Calu3 (cell line): Measurements from ENCODE around the gene CACNG3. TPM values are rescaled to one million over a fixed set of nuclear protein-coding genes. Genes with fewer than 3 reads are reported as not detected.

Experiments
- BruUV-seq: library from RNA; stranded (reverse); fragments of 400-500 nt; replicated peaks from 2 replicates; lab custom pipeline; 2021; lab: Mats Ljungman, UMichigan
- CTCF ChIA-PET: fragments of 300-600 bp; sonication (Branson Sonifier 250); formaldehyde crosslinking; loops from one replicate; lab custom pipeline; 2022; ENCODE audit warnings: antibody characterized with exemption; lab: Charles Lee
- DNase-seq: peaks from one replicate; pipeline ENCODE4 v3.0.0; 2022
- H3K27ac Mint-ChIP-seq: one replicate; pipeline ENCODE4 v1.8.0; 2022; ENCODE audit warnings: mixed read lengths; ENCODE audit not compliant: unreplicated experiment
- H3K27me3 Mint-ChIP-seq: one replicate; pipeline ENCODE4 v1.8.0; 2022; ENCODE audit warnings: mixed read lengths; ENCODE audit not compliant: unreplicated experiment
- H3K36me3 Mint-ChIP-seq: one replicate; pipeline ENCODE4 v1.8.0; 2022; ENCODE audit warnings: mild to moderate bottlenecking, moderate library complexity, mixed read lengths; ENCODE audit not compliant: insufficient read depth, unreplicated experiment
- H3K4me1 Mint-ChIP-seq: one replicate; pipeline ENCODE4 v1.8.0; 2022; ENCODE audit warnings: mild to moderate bottlenecking, low read depth, mixed read lengths; ENCODE audit not compliant: unreplicated experiment
- H3K4me3 Mint-ChIP-seq: one replicate; pipeline ENCODE4 v1.8.0; 2022; ENCODE audit warnings: mild to moderate bottlenecking, low read depth, moderate library complexity, mixed read lengths; ENCODE audit not compliant: unreplicated experiment
- H3K9me3 Mint-ChIP-seq: one replicate; pipeline ENCODE4 v1.8.0; 2022; ENCODE audit warnings: low read depth, mixed read lengths; ENCODE audit not compliant: unreplicated experiment
- intact Hi-C: fragments of 100-400 bp; cut with micrococcal nuclease; formaldehyde crosslinking; loops from one replicate; pipeline ENCODE4 v1.10.0; 2022; ENCODE audit not compliant: unreplicated experiment
- total RNA-seq: library from RNA; stranded (reverse); gene quantifications from 2 replicates; pipeline ENCODE4 v1.2.3, GENCODE V29; 2022
- TF ChIP-seq, protein P1 (sequence below): fragments of 200-600 bp; IDR thresholded peaks from one replicate; pipeline ENCODE4 v1.8.0; 2022; ENCODE audit warnings: antibody characterized with exemption; ENCODE audit not compliant: unreplicated experiment

CACNG3 gene
- total RNA-seq, 1 experiment from 2014 or later: not detected

DNA sequence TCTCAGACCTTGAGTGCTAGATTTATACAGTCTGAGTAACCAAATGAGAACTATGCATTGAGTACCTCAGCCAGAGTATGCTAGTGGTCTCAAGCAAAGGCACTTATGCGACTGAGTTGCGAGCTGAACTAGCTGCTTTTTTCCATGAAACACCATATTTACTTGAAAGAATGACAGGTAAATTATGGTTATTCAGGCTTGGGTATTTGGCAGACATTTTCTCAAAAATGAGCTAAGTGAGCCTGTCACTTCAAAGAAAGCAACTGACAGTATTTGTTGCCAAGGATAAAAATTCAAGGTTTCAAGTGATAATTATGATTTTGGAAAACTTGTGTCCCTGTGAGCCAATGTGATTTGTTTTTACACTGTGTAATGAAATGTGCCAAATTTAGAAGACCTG lies 19.3 kb downstream of the CACNG3 start:
- Mint-ChIP-seq H3K9me3 (no peaks in the 10 kb centered on the region), H3K36me3 (no peaks in the 10 kb centered on the region), H3K4me3 (no peak overlapping the region), H3K4me1 (peaks cover 13% of the 10 kb centered on the region), H3K27me3 (peaks cover 59% of the 10 kb centered on the region), H3K27ac (no peak overlapping the region)
- intact Hi-C loops: no loop called here
- CTCF ChIA-PET: interaction anchor here (0.6 kb wide), 1 partner anchor 802 kb away, joined by 6 read pairs; no protein-coding TSS in a partner anchor
- BruUV-seq: no TSS peak
- TF ChIP-seq, protein P1, sequence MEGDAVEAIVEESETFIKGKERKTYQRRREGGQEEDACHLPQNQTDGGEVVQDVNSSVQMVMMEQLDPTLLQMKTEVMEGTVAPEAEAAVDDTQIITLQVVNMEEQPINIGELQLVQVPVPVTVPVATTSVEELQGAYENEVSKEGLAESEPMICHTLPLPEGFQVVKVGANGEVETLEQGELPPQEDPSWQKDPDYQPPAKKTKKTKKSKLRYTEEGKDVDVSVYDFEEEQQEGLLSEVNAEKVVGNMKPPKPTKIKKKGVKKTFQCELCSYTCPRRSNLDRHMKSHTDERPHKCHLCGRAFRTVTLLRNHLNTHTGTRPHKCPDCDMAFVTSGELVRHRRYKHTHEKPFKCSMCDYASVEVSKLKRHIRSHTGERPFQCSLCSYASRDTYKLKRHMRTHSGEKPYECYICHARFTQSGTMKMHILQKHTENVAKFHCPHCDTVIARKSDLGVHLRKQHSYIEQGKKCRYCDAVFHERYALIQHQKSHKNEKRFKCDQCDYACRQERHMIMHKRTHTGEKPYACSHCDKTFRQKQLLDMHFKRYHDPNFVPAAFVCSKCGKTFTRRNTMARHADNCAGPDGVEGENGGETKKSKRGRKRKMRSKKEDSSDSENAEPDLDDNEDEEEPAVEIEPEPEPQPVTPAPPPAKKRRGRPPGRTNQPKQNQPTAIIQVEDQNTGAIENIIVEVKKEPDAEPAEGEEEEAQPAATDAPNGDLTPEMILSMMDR: no peak
- no peak for DNase-seq

DNA sequence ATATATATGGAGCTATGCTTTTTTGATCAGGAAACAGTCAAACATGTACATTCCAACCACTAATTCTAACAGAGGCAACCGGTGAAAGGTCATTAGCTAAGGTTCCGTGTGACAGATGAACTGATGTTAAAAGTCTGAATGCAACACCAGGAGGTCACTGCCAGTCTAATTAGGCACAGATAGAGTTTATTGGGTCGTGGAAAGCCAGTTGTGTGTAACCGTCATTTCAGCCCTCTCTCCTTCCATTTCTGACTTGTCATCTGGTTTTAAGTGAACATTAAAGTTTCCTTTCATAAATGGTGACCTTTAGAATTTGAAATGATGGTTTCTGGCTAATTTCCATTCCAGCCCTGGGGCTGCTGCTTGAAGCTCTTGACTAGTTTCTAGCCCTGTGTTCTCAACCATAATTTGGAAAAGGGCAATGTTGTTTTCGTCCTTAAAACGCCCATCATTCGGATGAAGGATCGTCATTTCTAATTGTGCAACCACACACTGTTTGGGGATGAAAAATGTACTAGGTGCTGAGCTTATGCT lies 23.9 kb downstream of the CACNG3 start:
- TF ChIP-seq, protein P1: no peak
- no TSS peak for BruUV-seq
- Mint-ChIP-seq H3K27me3 (peaks cover 90% of the 10 kb centered on the region), H3K27ac (no peak overlapping the region), H3K36me3 (no peaks in the 10 kb centered on the region), H3K4me3 (no peak overlapping the region), H3K9me3 (no peaks in the 10 kb centered on the region), H3K4me1 (no peaks in the 10 kb centered on the region)
- DNase-seq: no peak
- intact Hi-C loops: no loop called here
- CTCF ChIA-PET: no interaction called here

DNA sequence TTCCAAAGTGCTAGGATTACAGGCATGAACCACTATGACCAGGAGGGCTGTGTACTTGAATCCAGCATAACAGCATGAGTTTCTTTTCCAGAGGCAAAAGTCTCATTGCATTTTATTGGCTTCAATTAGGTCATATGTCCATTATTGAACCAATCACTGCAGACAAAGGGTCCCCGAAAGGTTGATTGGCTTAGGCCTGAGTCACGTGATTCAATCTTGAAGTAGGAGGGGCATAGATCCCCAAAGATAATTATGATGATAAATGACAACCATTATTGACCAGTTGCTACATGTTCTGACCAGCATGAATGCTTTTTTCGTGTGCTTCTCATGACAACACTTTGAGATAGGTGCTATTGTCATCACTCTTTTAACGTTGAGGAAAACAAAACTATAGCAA lies 25.3 kb downstream of the CACNG3 start:
- H3K27me3 Mint-ChIP-seq: peaks cover 99% of the 10 kb centered on the region
- intact Hi-C loops: no loop called here
- H3K4me1 Mint-ChIP-seq: peaks cover 2% of the 10 kb centered on the region
- DNase-seq: no peak
- H3K9me3 Mint-ChIP-seq: no peaks in the 10 kb centered on the region
- no peak overlapping the region for H3K27ac Mint-ChIP-seq
- CTCF ChIA-PET: no interaction called here
- H3K36me3 Mint-ChIP-seq: no peaks in the 10 kb centered on the region
- H3K4me3 Mint-ChIP-seq: no peak overlapping the region
- BruUV-seq: no TSS peak
- TF ChIP-seq, protein P1: no peak

DNA sequence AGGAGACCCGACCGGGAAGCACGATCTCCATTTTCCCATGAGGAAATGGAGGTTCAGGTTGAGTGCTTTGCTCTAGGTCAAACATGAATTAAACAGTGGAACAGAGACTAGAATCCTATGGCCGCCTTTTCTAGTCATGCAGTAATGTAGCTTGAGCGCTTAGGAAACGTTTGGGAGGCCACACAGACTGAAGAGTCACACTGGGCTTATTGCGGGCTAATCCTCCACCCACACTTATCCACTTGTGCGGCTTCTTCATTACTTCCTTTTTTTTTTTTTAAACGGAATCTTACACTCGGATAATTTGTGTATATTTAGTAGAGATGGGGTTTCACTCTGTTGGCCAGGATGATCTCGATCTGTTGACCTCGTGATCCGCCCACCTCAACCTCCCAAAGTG lies 26.0 kb downstream of the CACNG3 start:
- H3K4me3 Mint-ChIP-seq: no peak overlapping the region
- intact Hi-C loops: no loop called here
- TF ChIP-seq, protein P1: no peak
- DNase-seq: no peak
- CTCF ChIA-PET: no interaction called here
- peaks cover 8% of the 10 kb centered on the region for H3K4me1 Mint-ChIP-seq
- H3K36me3 Mint-ChIP-seq: no peaks in the 10 kb centered on the region
- BruUV-seq: no TSS peak
- H3K27me3 Mint-ChIP-seq: peaks cover 99% of the 10 kb centered on the region
- H3K9me3 Mint-ChIP-seq: no peaks in the 10 kb centered on the region
- no peak overlapping the region for H3K27ac Mint-ChIP-seq
